ENCODE data around the gene PCGF6.

- TF ChIP-seq CTCF (conservative IDR thresholded peaks at IDR 0.05; ENCODE audit: low read depth, low read length): no peak
- TF ChIP-seq EZH2 (IDR thresholded peaks at IDR 0.05; ENCODE audit: low read length, unreplicated experiment): no peak
Observed at GRCh38 chr10:103276896-103277712, 73.8 kb downstream of the PCGF6 start, which contains the start of gene INA.
